ENCODE measurements around the gene FUBP3.
A peak's percentile ranks its signal among the peaks of the same experiment; 100 is the strongest.
"Not testable (repeated sequence)": the region's sequence is repeated elsewhere in the genome, so short reads cannot be mapped to it uniquely, and the experiment has no call there.

Gene FUBP3

DNA sequence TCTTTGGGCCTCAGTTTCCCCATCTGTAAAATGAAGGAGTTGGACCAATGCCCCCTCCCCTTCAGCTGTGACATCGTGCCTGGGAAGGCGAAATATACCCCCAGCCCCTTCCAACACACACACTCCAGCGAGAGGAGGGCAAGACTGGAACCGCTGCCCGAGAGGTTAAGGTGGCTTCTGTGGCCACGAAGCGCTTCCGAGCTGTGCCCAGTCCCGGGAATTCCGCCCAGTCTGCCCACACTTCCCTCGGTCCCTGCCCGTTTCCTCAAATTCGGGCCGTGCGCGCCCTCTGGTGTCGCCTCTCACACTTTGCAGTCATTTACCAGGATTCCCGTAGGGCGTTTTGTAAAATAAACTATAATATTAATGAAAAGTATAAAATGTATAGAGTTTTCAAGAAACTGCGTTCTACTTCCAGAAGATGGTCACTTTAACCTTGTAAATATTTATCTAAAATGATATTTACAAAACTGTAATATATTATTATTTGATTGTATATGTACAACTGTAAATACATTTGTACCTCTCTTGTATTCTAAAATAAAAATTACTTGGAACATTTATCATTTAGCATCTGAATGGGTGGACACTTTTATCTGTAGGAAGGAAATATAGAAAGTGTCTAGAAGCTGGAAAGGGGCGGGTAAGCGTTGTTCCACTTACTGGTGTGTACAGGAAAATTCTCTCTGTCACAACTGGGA lies 103.2 kb downstream of the FUBP3 start:
- peak; percentile 74 for DNase-seq (ENCODE audit: low spot score)

DNA sequence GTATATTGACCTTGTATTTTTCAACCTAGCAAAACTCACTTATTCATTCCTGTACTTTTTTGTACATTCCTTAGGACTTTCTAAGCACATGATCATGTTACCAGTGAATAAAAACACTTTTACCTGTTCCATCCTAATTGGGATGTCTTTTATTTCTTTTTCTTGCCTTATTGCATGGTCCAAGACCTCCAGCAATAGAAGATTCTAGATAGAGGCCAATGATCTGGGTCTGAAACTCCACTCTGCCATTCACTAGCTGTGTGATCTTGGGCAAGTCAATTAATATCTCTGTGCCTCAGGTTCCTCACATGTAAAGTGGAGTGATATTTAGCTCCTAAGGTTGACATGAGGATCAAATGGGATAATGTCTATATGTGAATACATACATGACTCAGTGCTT lies 105.7 kb downstream of the FUBP3 start:
- no peak for DNase-seq (ENCODE audit: low spot score)

DNA sequence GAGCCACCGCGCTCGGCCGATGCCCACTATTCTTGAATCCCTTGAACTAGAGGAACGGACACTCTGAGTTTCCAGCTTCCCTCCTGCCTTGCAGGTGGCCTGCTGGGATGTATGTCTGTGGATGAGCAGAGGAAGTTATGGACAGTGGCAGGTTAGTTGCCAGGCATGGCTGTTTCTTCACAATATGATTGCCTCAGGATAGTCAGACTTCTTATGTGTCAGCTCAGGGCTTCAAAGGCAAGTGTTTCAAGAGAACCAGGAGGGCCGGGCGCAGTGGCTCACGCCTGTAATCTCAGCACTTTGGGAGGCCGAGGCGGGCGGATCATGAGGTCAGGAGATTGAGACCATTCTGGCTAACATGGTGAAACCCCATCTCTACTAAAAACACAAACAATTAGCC lies 106.6 kb downstream of the FUBP3 start:
- DNase-seq (ENCODE audit: low spot score): not testable (repeated sequence)

DNA sequence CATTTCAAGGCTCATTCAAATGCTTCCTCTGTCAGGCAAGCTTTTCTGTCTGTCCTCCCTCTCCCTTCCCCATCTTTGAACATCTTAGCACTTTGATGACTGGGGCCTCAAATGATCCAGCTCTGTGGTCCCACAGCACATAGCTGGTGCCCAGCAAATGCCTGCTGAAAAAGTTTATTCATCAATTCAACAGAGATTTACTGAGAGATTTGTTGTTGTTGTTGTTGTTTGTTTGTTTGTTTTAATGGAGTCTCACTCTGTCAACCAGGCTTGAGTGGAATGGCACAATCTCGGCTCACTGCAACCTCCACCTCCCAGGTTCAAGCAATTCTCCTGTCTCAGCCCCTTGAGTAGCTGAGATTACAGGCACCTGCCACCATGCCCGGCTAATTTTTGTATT lies 108.2 kb downstream of the FUBP3 start:
- DNase-seq (ENCODE audit: low spot score): no peak
